DMS153 treated with DMSO at 0.1 percent for 48 hours (cell line): ENCODE results near the gene RPS6KB2.
"Not testable (repeated sequence)": the region's sequence is repeated elsewhere in the genome, so short reads cannot be mapped to it uniquely, and the experiment has no call there.

Experiments used
- DNase-seq: peaks from one replicate; lab custom pipeline; 2025; ENCODE audit not compliant: unreplicated experiment; lab: John Stamatoyannopoulos, UW

RPS6KB2 gene

GRCh38 chr11:67397536-67397935, 30.8 kb upstream of the RPS6KB2 start:
- DNase-seq = no peak

DNA sequence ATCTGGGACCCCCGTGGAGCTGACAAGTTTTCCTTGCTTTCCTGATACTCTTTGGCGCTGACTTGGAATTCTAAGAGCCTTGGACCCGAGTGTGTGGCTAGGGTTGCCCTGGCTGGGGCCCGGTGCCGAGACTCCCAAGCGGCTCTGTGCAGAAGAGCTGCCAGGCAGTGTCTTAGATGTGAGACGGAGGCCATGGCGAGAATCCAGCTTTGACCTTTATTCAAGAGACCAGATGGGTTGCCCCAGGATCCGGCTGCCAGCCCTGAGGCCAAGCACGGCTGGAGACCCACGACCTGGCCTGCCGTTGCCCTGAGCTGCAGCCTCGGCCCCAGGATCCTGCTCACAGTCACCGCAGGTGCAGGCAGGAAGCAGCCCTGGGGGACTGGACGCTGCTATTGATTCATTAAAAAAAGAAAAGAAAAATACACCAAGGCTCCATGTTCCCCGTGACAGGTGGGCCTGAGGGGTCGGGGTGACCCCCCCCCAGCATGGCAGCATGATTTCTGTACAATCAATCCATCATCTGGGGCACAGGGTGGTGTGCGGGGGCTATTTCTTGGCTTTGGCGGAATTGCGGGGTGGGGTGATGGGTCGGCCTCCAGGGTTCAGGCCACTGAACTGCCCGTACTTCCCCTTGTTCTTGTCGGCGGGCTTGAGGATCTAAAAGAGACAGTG, 30.2 kb upstream of the RPS6KB2 start:
- no peak for DNase-seq

- no peak for DNase-seq
Observed at GRCh38 chr11:67398661-67399563, 29.4 kb upstream of the RPS6KB2 start.

DNA sequence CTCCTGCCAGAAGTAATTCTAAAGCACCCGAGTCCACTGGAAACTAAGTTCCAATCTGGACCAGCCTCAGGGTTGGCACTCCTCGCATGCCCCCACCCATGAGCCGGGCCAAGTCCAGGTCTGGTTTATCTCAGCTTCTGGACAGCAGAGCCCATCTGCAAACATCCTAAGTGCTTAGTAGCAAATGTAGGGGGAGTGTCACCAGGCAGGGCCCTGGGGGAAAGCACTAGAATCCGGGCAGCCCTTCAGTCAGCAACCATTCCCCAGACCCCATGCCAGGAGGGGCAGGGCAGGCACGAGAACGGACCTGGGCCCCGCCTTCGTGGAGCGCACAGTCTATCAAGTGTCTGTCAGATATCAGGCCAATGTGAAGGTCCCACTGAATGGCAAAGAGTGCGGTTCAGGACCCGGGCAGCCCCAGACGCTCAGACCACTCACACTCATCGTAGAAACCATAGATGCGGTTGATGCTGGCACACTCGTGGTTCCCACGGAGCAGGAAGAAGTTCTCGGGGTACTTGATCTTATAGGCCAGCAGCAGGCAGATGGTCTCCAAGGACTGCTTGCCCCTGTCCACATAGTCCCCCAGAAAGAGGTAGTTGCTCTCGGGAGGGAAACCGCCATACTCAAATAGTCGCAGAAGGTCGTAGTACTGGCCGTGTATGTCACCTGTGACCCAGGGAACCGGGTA, 27.9 kb upstream of the RPS6KB2 start:
- DNase-seq = no peak

DNA sequence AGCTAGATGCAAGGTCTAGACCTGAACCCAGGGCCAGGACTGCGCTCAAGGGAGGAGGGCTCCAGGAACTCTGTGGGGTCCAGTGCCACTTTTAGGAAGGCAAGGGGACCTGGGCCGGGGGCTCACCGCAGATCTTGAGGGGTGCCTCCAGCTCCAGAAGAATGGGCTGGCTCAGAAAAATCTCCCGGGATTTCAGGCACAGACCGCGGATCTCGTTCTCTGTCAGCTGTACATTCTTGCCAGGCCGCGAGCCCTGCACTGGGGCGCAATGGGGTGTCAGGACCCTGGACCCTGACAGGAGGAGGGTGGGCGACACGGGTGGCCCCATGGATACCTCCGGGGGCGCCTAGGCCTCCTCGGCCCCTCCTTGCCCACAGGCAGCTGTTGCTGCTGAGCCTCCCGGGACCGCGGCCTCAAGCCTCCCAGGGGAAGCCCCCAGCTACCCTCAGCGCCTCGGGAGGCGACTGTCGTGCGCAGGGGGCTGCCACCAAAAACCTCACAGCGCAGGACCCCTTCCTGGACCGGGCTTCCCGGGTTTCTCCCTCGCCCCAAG, 27.3 kb upstream of the RPS6KB2 start:
- no peak for DNase-seq

DNA sequence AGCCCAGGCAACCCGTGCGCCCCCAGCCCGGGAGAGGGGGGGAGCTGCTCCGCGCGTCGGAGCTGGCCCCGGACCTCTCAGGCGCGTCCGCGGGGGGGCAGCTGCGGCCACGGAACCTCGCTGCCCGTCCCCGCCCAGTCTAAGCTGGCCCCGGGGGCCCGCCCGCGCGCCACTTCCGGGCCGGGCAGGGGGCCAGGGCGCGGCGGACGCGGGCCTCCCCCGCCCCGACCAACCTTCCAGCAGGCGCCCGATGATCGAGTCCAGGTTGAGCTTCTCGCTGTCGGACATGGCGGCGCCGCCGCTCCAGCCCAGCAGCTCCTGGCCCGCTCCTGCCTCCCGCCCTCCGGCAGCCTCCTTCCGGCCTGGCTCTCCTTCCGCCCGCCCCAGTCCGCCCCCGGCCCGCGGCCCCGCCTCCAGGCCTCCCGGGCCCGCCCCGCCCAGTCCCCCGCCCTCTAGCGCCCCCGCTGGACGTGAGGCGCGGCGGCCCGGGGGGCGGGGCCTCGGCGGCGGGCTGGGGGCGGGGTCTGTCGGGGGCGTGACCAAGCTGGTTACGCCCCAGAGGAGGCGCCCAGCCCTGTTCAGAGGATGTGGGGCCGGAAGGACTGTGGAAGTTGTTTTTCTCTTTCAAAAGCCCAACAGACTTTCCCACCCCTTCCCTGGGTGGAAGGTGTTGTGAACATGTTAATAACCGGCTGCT, 26.7 kb upstream of the RPS6KB2 start, which contains the start of gene PPP1CA:
Gene PPP1CA, minus strand, starts transcription at position 364 of the 697 bp plus-strand sequence. Its CDS starts 76 bp downstream, at position 288.
- DNase-seq = peak; percentile 82

- not testable (repeated sequence) for DNase-seq
Observed at GRCh38 chr11:67402192-67402839, 26.0 kb upstream of the RPS6KB2 start.

- not testable (repeated sequence) for DNase-seq
Observed at GRCh38 chr11:67403085-67403484, 25.2 kb upstream of the RPS6KB2 start.

DNA sequence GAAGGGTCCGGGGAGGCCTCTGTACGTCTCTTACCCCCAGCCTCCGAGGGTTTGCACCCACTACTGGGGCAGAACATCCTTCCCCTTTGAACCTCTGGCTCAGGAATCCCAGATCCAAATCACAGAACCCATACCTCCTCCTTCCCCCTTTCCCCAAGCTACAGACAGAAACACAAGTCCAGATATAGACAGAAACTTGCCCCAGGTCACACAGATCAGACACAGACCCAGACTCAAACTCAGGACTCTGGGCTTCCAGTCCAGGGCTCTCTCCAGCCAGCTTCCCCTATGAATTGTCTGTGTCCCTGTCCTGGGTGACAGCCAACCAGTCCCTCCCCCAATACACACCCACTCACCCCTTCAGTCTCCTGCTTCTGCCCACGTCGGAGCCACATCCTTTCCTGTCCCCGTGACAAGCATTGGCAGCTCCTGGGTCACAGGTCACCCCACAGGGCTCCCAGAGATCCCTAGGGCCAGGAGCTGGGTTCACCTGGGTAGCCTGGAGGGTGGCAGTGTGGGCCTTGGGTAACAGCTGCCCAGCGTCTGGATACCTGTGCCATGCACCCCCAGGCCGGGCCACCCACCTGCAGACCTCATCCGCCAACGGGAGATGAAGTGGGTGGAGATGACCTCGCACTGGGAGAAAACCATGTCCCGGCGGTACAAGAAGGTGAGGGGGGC, 23.6 kb upstream of the RPS6KB2 start:
- no peak for DNase-seq

GRCh38 chr11:67405196-67405567, 23.1 kb upstream of the RPS6KB2 start:
- DNase-seq = no peak

DNA sequence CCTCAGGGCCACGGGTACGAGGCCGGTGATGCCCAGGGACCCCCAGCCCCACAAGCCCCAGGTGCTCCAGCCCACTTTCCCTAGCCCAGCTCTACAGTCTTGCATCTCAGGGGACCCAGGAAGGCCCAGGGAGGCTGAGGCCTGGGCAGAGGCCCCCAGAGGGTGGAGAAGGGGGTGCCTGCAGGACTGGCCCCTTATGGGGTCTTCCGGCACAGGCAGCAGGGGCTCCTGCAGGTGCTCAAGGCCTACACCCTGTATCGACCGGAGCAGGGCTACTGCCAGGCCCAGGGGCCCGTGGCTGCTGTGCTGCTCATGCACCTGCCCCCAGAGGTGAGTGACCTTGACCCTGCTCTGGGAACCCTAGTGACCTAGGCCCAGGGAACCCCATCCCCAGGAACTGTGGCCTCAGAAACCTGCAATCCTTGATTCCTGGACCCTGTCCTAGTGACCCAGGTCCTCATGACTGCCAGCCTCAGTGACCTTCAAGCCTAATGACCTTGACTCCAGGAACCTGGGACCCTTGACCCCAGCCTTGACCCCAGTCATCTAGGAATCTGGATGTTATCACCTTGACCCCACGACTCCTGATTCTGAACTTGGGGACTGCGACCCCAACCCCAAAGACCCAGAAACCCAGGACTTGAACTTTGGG, 22.5 kb upstream of the RPS6KB2 start:
- DNase-seq = no peak

- DNase-seq = no peak
Observed at GRCh38 chr11:67406420-67406968, 21.8 kb upstream of the RPS6KB2 start.

DNA sequence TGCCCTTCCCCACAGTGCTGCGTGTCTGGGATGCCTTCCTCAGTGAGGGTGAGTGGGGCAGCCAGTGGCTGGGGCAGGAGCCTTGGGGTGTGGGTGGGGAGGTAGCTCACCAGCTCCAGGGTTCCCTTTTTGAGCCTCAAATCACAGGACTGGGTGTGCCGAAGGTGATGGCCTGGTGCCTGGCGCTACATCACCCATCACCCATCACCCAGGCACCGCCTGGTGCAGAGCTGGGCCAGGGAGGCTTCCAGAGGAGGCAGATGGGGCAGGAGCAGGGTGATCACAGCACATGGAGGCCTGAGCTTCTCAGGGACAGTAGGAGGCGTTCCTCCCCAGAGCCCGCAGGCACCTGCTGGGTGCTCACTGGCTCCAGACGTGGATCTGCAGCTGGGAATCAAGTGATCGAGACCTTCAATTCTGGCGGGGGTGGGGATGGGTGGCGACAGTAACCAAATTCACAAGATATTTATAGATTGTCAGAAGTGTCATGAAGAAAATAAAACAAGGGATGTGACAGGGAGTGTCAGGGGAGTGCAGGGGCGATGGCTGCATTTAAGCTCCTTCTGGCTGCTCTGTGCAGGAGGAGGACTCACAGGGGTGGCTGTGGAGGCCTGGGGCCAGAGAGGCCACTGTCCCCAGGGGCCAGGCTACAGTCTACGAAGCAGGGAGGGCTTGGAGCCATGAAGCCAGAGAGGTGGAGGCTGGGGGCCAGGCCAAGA, 21.2 kb upstream of the RPS6KB2 start:
- DNase-seq = peak; percentile 19

- no peak for DNase-seq
Observed at GRCh38 chr11:67407688-67408163, 20.6 kb upstream of the RPS6KB2 start.

- no peak for DNase-seq
Observed at GRCh38 chr11:67408437-67409200, 19.7 kb upstream of the RPS6KB2 start.

DNA sequence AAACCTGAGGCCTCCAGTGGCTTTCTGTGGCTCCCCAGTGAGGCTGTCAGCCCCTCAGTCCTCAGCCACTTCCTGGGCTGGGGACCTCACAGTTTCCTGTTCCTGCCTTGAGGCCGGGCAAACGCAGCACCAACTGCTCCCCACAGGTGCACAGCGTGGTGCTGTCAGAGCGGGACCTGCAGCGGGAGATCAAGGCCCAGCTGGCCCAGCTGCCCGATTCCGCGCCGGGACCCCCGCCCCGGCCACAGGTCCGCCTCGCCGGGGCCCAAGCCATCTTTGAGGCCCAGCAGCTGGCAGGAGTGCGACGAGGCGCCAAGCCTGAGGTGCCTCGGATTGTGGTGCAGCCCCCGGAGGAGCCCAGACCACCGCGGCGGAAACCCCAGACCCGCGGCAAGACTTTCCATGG, 19.0 kb upstream of the RPS6KB2 start:
- DNase-seq = no peak

DNA sequence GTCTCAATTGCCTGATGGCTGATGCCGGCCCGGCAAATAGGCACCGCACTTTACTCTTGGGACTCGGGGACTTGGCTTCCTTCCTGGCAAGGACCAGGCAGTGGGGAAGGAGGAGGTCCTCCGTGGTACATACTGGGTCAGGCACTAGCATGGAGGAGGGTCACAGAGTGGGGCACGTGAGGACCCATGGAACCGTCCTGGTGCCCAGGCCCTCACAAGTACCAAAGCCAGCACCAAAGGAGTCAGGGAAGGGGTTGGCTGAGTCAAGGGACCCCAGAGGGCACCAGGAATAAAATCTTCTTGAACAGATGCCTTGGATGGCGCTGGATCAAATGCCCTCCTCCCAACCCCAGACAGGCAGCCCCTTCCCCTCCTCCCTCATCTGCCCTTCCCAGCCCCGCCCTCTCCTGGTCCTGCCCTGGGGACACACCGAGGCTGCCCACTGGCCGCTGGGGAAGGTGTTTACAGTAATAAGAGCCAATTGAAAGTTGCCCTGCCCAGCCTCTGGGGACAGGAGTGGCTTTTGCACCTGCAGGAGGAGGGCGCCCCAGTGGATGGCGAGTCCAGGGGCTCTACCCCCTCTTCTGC, 18.4 kb upstream of the RPS6KB2 start:
- DNase-seq = peak; percentile 27
